ENCODE data around the gene CFAP410.
A peak's percentile ranks its signal among the peaks of the same experiment; 100 is the strongest.
"Not testable (repeated sequence)": the region's sequence is repeated elsewhere in the genome, so short reads cannot be mapped to it uniquely, and the experiment has no call there.

The CFAP410 gene

DNA sequence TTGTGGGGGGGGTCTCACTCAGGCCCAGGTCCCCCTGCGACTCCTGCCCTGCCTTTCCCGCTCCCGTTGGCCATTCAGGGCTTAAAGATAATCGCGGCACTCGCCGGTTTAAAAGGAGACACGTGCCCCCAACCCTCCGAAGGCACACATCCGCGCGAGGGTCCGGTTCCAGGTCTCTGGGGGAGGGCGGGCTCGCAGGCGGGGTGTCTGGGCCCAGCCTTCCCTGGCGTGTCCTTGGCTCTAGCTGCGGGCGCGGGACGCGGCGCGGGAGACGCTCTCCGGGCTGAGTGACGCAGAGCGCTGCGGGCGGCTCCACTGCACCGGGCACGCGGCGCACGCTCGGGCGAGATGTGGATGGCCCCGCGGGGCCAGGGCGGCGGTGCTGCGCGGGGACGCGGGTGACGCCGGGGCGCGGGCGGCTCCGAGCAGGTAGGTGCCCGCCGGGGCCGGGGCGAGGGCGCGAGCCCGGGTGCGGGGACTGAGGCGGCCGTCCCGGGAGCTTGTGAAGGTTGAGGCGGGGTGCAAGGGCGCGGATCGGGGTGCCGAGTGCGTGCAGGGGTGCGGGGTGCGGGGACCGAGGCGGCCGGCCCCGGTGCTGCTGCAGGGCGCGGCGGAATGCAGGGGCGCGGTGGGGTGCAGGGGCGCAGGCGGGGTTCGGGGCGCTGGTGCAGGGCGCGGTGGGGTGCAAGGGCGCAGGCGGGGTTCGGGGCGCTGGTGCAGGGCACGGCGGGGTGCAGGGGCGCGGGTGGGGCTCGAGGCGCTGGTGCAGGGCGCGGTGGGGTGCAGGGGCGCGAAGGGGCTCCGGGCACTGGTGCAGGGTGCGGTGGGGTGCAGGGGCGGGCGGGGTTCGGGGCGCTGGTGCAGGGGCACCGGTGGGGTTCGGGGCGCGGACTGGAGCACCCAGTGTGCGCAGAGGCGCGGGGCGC is 10.9 kb upstream of the CFAP410 start:
- DNase-seq, result no peak

- no peak for DNase-seq
These were observed 10.2 kb upstream of the CFAP410 start for GRCh38 chr21:44349416-44349846.

DNA sequence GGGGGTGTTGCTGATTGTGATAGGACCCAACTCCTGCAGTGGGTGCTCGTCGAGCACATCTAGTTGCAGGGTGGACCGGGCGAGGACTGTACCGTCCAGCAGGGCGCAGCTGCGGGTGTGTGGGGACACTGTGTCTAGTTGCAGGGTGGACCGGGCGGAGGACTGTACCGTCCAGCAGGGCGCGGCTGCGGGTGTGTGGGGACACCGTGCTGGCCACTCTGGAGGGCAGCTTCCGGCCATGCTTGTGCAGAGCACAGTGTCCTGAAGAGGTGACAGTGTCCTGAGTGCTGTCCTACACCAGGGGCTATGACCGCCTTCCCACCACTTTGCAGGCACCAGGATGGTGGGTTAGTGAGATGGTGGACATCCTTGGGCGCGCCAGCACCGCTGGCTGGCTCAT is 9.7 kb upstream of the CFAP410 start:
- no peak for DNase-seq

- no peak for DNase-seq
These were observed 8.8 kb upstream of the CFAP410 start for GRCh38 chr21:44347911-44348451.

GRCh38 chr21:44345495-44345894 is 6.3 kb upstream of the CFAP410 start:
- DNase-seq, result no peak

GRCh38 chr21:44344541-44345183 is 5.5 kb upstream of the CFAP410 start:
- no peak for DNase-seq

DNA sequence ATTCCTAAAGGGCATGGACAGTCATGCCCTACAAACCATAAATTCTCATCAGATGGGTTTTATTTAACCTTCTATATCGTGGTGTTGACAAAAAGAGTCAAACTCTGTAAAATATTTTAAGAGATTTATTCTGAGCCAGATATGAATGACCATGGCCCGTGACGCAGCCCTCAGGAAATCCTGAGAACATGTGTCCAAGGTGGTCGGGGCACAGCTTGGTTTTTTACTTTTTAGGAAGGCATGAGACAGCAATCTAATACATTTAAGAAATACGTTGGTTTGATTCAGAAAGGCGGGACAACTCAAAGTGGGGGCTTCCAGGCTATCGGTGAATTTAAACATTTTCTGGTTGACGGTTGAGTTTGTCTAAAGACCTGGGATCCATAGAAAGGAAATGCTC is 3.8 kb upstream of the CFAP410 start:
- not testable (repeated sequence) for DNase-seq

GRCh38 chr21:44341726-44342458 is 2.7 kb upstream of the CFAP410 start:
- DNase-seq, result not testable (repeated sequence)

DNA sequence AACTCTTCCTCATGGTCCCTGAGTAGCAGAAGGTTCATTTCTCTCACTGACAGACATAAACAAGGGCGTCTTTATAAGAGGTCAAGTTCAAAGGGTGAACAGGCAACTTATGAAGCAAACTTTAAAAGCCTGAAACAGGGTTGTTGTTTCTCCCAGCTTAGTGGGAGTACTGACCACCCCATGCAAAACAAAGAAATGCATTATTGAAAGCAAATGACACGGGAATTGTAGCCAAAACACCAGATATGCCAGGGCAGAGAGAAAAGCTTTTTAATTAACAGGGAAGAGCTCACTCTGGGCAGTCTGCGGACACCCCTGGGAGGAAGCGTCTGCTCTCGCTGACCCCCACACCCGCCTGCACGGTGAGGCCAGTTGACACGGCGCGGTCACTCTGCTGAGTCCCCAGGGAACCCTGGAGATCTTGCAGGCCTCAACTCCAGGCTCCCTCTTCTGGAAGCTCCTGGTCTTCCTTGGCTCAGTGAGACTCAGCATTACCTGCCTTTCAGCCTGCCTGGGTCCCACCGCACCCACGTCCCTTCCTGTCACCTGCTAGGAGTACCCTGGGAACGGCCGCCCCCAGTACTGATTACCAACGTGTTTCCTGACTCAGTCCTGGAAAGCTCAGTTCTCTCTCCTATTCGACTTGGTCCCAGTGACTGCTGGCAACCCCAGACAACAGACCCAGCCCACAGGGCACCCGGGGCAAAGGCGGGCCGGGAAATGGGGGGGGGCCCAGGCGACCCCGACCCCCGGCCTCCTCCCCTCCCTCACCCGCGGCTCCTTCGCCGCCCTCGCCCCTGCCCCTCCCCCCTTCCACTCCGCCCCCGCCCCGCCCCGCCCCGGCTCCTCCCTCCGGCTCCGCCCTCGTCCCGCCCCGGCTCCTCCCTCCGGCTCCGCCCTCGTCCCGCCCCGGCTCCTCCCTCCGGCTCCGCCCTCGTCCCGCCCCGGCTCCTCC is 972 bp downstream of the CFAP410 start:
- peak; percentile 46 for DNase-seq

DNA sequence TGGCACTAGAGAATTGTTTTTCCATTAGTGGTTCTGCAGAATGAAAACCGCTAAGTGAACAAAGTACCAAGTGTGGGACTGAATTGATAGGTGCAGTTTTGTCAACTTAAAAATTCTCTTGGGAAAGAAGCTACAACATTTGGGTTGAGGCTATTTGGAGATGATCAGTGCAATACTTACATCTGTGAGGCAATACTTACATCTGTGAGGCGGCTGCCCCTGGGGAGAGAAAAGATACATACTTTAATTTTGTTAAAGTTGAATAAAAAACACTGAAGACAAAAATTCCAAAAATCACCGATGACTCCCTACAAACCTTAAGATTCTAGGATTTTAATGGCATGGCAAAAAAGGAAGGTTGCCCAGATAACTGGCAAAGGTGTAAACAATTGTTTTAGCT is 1.7 kb downstream of the CFAP410 start:
- no peak for DNase-seq

GRCh38 chr21:44335266-44336059 is 3.7 kb downstream of the CFAP410 start:
- DNase-seq, result no peak

GRCh38 chr21:44334329-44335030 is 4.7 kb downstream of the CFAP410 start:
- DNase-seq, result no peak

GRCh38 chr21:44333509-44334328 is 5.5 kb downstream of the CFAP410 start:
- DNase-seq, result no peak

GRCh38 chr21:44332965-44333364 is 6.2 kb downstream of the CFAP410 start:
- DNase-seq, result no peak

DNA sequence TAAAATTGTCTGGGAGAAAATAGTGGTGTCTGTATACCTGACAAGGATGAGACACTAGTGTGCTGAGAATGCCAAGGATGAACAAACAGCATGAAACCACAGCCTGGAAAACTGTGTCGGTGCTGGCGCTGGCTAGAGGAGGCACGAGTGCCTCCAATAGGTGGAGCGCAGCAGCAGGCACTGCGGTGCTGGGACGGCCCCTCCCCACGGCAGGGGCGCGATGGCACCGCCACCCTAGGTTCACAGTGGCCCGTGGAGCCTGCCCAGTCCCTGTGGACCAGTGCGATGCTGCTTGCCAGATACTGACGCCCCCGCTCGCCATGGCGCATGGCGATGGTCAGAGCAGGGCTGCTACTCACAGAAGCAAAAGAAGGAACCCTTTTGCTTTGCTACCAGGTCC is 6.8 kb downstream of the CFAP410 start:
- DNase-seq, result no peak

- no peak for DNase-seq
These were observed 7.4 kb downstream of the CFAP410 start for GRCh38 chr21:44331650-44332307.

DNA sequence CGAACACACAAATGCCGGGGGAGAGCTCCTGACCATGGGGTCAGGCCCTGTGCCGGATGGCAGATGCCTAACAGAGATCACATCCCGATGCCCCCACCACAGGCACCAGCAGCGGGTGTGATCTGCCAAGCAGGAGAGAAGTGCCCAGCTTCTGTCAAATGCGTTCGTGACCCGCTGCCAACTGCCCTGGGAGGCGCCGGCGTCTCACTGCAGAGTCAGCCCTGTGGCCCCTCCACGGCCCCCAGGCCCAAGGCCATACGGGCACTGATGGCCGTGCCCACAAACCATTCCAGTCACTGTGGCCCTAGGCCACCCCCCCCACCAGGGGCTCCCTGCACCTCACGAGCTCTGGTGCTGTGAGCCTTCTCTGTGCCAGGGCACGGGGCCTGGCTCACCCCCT is 8.0 kb downstream of the CFAP410 start:
- DNase-seq, result no peak

DNA sequence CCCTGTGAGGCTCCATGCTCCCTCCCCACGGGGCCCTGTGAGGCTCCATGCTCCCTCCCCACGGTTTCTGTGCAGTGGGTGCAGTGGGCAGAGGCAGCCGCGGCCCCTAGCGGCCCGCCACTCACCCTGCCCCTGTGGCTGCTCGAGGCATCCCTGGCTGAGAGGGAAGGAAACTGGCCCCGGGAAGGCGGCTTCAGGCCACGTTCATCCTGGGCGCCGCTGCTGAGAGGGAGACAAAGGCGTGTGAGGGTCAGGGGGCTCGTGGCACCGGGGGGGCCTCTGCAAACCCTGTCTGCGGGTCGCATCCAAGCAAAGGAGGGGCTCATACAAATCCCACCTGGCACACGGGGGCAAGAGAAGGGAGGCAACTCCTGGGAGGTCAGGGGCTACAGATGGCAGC is 8.5 kb downstream of the CFAP410 start:
- DNase-seq, result no peak
